Measurements from ENCODE around the gene C1orf21.

Gene C1orf21

DNA sequence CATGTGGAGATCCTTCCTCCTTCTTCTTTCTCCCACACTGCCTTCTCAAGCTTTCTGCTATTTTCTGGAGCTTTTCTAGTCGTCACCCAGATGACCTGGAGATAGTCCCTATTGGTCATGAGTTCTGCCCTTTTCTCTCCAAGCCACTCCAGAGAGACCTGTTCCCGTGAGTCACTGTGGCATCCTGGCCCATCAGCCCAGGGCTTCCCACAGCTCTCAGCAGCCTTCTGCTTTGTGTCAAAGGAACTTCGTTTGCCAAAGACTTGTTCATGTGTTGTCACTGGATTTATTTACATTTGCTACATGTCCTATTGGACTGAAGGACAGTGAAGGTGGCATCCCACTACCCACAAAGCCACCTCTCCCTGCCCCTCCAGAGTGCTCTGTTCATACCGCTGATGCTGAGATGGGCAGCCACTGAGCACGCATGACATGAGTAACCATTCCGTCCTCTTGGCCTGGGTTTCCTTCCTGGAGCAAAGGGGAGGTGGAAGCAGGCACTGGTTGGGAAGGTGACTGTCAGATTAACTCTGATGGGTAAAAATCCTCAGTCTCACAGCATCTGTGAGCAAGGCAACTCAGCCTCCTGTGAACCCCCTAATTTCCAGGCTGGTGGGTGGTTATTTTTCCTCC, 248.6 kb downstream of the C1orf21 start:
- no peak overlapping the region for H3K4me3 ChIP-seq (ENCODE audit: low read depth, low read length)
- in situ Hi-C loops (cut with HindIII; ENCODE audit: low sequenced_read_pairs) = no loop called here
- no peak for DNase-seq (ENCODE audit: low read depth, low spot score)
- TF ChIP-seq, protein P1, sequence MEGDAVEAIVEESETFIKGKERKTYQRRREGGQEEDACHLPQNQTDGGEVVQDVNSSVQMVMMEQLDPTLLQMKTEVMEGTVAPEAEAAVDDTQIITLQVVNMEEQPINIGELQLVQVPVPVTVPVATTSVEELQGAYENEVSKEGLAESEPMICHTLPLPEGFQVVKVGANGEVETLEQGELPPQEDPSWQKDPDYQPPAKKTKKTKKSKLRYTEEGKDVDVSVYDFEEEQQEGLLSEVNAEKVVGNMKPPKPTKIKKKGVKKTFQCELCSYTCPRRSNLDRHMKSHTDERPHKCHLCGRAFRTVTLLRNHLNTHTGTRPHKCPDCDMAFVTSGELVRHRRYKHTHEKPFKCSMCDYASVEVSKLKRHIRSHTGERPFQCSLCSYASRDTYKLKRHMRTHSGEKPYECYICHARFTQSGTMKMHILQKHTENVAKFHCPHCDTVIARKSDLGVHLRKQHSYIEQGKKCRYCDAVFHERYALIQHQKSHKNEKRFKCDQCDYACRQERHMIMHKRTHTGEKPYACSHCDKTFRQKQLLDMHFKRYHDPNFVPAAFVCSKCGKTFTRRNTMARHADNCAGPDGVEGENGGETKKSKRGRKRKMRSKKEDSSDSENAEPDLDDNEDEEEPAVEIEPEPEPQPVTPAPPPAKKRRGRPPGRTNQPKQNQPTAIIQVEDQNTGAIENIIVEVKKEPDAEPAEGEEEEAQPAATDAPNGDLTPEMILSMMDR (IDR thresholded peaks at IDR 0.05; ENCODE audit: low read depth, low read length) = no peak

- TF ChIP-seq, protein P1 (IDR thresholded peaks at IDR 0.05; ENCODE audit: low read depth, low read length) = no peak
These were observed 249.2 kb downstream of the C1orf21 start for GRCh38 chr1:184635980-184636431.

DNA sequence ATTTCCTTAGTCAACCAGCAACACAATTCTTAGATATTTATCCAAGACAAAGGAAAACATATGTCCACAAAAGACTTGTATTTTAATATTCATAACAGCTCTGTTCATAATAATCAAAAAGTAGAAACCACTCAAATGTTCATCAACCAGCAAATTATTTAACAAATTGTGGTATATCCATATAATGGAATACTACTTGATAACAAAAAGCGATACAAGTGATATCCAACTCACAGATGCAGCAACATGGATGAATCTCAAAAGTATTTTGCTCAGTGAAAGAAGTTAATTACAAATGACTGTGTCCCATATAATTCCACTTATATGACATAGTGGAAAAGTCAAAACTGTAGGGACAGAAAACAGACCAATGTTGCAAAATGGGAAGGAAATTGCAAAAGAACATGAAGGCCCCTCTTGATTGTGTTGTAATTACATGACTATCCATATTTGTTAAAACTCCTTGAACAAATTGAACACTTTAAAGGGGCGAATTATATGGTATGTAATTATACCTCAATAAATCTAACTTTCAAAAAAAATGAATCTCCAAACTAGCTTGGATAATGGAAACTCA, 250.9 kb downstream of the C1orf21 start:
- H3K4me3 ChIP-seq (ENCODE audit: low read depth, low read length) = no peak overlapping the region
- no peak for DNase-seq (ENCODE audit: low read depth, low spot score)
- in situ Hi-C loops (cut with HindIII; ENCODE audit: low sequenced_read_pairs) = no loop called here
- TF ChIP-seq, protein P1 (IDR thresholded peaks at IDR 0.05; ENCODE audit: low read depth, low read length) = no peak

More at GRCh38 chr1:184635980-184636431, 249.2 kb downstream of the C1orf21 start:
- no peak for DNase-seq (ENCODE audit: low read depth, low spot score)
- H3K4me3 ChIP-seq (ENCODE audit: low read depth, low read length) = no peak overlapping the region
- in situ Hi-C loops (cut with HindIII; ENCODE audit: low sequenced_read_pairs) = no loop called here

DNA sequence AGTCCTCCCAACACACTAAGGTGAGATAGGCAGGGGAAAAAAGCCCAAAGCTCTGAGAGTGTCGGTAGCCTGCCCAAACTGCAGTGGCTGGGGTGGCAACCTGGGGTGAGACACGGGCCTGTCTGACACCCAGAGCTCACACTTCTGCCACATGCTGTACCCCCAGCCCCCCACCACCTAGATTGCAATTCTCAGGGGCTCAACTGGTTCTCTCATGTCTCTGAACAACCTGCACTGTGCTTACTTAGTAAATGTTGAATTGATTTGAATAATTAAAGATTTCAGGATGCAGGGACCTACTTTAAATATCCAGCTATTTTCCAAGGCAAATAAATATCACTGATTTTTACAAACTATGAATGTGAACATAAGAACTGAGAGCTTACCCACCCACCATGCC, 252.4 kb downstream of the C1orf21 start:
- no peak overlapping the region for H3K4me3 ChIP-seq (ENCODE audit: low read depth, low read length)
- in situ Hi-C loops (cut with HindIII; ENCODE audit: low sequenced_read_pairs) = no loop called here
- TF ChIP-seq, protein P1 (IDR thresholded peaks at IDR 0.05; ENCODE audit: low read depth, low read length) = no peak
- DNase-seq (ENCODE audit: low read depth, low spot score) = no peak

GRCh38 chr1:184640505-184640904, 253.7 kb downstream of the C1orf21 start:
- TF ChIP-seq, protein P1 (IDR thresholded peaks at IDR 0.05; ENCODE audit: low read depth, low read length) = no peak
- H3K4me3 ChIP-seq (ENCODE audit: low read depth, low read length) = no peak overlapping the region
- in situ Hi-C loops (cut with HindIII; ENCODE audit: low sequenced_read_pairs) = no loop called here
- DNase-seq (ENCODE audit: low read depth, low spot score) = no peak

DNA sequence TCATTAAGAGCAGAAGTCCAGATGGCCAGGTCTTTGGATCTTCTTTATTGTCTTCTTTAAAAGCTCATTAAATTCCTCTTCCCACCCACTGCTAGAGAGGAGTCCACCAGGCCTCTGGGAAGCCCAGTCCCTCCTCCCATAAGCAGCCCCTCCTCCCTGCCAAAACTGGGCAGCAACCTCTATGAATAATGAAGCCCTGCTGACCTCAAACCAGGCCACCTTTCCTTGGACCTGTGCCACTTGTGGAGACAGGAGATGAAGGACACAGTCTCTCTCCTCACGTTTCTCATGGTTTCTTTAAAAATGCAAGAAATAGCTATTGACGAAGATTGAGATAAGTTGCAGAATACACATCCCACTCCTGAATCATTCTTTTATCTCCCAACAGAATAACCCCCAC, 255.1 kb downstream of the C1orf21 start:
- in situ Hi-C loops (cut with HindIII; ENCODE audit: low sequenced_read_pairs) = no loop called here
- H3K4me3 ChIP-seq (ENCODE audit: low read depth, low read length) = no peak overlapping the region
- TF ChIP-seq, protein P1 (IDR thresholded peaks at IDR 0.05; ENCODE audit: low read depth, low read length) = no peak
- no peak for DNase-seq (ENCODE audit: low read depth, low spot score)

Data from astrocyte of the spinal cord (primary cell).